Measurements from ENCODE around the gene KIDINS220. TPM values are rescaled to one million over a fixed set of nuclear protein-coding genes. Genes with fewer than 3 reads are reported as not detected.

The KIDINS220 gene
- total RNA-seq, 1 experiment from 2014 or later, result 20.1 TPM

DNA sequence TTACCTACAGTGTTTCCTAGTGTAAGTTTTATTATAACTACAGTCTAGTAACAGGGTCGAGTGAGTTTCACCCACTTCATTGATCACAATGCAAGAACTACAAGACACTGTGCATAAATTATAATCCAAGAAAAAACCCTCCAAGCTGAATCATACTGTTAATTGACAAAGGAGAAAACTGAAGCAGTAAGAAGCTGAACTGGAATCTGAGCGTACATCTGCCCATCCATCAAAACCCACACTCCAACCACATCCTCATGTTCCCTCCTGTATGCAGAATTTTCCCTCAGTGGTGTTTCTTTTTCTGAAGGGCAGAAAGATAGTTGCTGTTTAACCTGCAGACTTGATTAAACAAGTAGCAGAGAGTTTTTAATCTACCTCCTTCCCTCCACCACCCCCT lies 49.5 kb upstream of the KIDINS220 start (continued):
- TF ChIP-seq, protein P1, sequence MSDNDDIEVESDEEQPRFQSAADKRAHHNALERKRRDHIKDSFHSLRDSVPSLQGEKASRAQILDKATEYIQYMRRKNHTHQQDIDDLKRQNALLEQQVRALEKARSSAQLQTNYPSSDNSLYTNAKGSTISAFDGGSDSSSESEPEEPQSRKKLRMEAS (IDR thresholded peaks at IDR 0.05), result no peak
- no peak for TF ChIP-seq CBX3 (IDR thresholded peaks at IDR 0.05; ENCODE audit: low read depth)
- TF ChIP-seq TCF7L2 (IDR thresholded peaks at IDR 0.05; ENCODE audit: borderline replicate concordance, extremely low read depth, insufficient read depth, insufficient read length), result no peak

DNA sequence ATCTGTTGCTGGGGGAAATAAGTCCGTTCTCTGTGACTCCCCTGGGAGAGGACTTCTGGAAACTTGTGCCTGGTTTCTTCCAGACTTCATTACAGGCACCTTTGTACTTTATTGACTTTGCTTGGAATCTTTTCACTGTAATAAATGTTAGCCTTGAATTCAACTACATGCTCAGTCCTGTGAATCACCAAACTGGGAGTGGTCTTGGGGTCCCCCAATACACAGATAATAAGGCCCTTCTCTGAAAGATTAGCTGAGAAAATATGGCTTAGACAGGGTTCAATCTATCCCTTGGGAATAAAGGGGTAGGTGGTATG lies 48.7 kb upstream of the KIDINS220 start:
- Histone ChIP-seq H3K4me3 (replicated peaks in 1 of 2; ENCODE audit: low read depth in 1 of 2, low read length in 2 of 2) (no peak overlapping the region), H4K20me1 (ENCODE audit: insufficient read depth) (no peaks in the 10 kb centered on the region), H3K79me2 (ENCODE audit: insufficient read depth, low read length) (no peaks in the 10 kb centered on the region), H3K27me3 (ENCODE audit: insufficient read depth, low read length) (no peaks in the 10 kb centered on the region), H3K9me3 (ENCODE audit: control insufficient read depth in 1 of 2, insufficient read depth in 1 of 2, low read depth in 1 of 2, low read length in 2 of 2) (no peaks in the 10 kb centered on the region), H3K4me1 (ENCODE audit: control insufficient read depth in 1 of 2, insufficient read depth in 2 of 2, low read length in 2 of 2) (no peaks in the 10 kb centered on the region), H2AFZ (ENCODE audit: low read depth, low read length, poor library complexity, severe bottlenecking) (no peak overlapping the region), H3K36me3 (ENCODE audit: control insufficient read depth in 1 of 2, insufficient read depth in 2 of 2, low read length in 2 of 2) (no peaks in the 10 kb centered on the region; a peak in 1 of 4 replicates), H3K4me2 (ENCODE audit: low read length) (no peak overlapping the region), H3K9ac (ENCODE audit: low read length) (no peak overlapping the region), H3K9me2 (ENCODE audit: insufficient read depth) (no peaks in the 10 kb centered on the region), H3K27ac (ENCODE audit: low read depth, low read length) (no peak overlapping the region)
- ChIA-PET CTCF (no interaction called here), POLR2A (no interaction called here), RAD21 (ENCODE audit: low non-redundant PET in 1 of 2, low total read pairs in 2 of 2, uncharacterized antibody in 2 of 2, unreplicated experiment in 2 of 2) (no interaction called here)
- intact Hi-C loops (cut with micrococcal nuclease), result no loop called here
- no TSS peak for BruUV-seq (replicated peaks)
- DNase-seq (ENCODE audit: low read depth, low spot score) (no peak), ATAC-seq (no peak)
- TF ChIP-seq EZH2 (IDR thresholded peaks at IDR 0.05), result no peak
- TF ChIP-seq SRF (IDR thresholded peaks at IDR 0.05; ENCODE audit: low read depth), result no peak
- no peak for TF ChIP-seq SP1 (IDR thresholded peaks at IDR 0.05; ENCODE audit: low read depth)
- TF ChIP-seq ZNF274 (IDR thresholded peaks at IDR 0.05; ENCODE audit: low read depth, low read length), result no peak
- no peak for TF ChIP-seq POLR2AphosphoS5 (IDR thresholded peaks at IDR 0.05; ENCODE audit: low read depth, low read length)
- TF ChIP-seq EZH2phosphoT487 (IDR thresholded peaks at IDR 0.05; ENCODE audit: borderline replicate concordance), result no peak
- no peak for TF ChIP-seq TCF7L2 (IDR thresholded peaks at IDR 0.05; ENCODE audit: borderline replicate concordance, extremely low read depth, insufficient read depth, insufficient read length)
- TF ChIP-seq FOSL1 (IDR thresholded peaks at IDR 0.05; ENCODE audit: low read depth), result no peak
- TF ChIP-seq JUND (IDR thresholded peaks at IDR 0.05), result no peak
- TF ChIP-seq, protein P2, sequence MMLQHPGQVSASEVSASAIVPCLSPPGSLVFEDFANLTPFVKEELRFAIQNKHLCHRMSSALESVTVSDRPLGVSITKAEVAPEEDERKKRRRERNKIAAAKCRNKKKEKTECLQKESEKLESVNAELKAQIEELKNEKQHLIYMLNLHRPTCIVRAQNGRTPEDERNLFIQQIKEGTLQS (IDR thresholded peaks at IDR 0.05), result no peak
- no peak for TF ChIP-seq ZBTB33 (IDR thresholded peaks at IDR 0.05; ENCODE audit: extremely low read depth, insufficient replicate concordance, low read length)
- no peak for TF ChIP-seq EGR1 (IDR thresholded peaks at IDR 0.05; ENCODE audit: low read depth)
- TF ChIP-seq, protein P1 (IDR thresholded peaks at IDR 0.05), result no peak
- no peak for TF ChIP-seq SIN3A (IDR thresholded peaks at IDR 0.05; ENCODE audit: low read depth)
- TF ChIP-seq RAD21 (IDR thresholded peaks at IDR 0.05; ENCODE audit: low read depth), result no peak
- no peak for TF ChIP-seq ELF1 (IDR thresholded peaks at IDR 0.05; ENCODE audit: borderline replicate concordance, low read depth)
- no peak for TF ChIP-seq CEBPB (IDR thresholded peaks at IDR 0.05; ENCODE audit: low read depth)
- TF ChIP-seq YY1 (IDR thresholded peaks at IDR 0.05; ENCODE audit: extremely low read depth, insufficient replicate concordance, low read depth, low read length), result no peak
- no peak for TF ChIP-seq ZFX (IDR thresholded peaks at IDR 0.05)
- no peak for TF ChIP-seq REST (IDR thresholded peaks at IDR 0.05; ENCODE audit: low read depth)
